ENCODE measurements around the gene HOXD10. TPM values are rescaled to one million over a fixed set of nuclear protein-coding genes. Genes with fewer than 3 reads are reported as not detected.

The HOXD10 gene
- total and polyA plus RNA-seq, 12 donors = not detected

DNA sequence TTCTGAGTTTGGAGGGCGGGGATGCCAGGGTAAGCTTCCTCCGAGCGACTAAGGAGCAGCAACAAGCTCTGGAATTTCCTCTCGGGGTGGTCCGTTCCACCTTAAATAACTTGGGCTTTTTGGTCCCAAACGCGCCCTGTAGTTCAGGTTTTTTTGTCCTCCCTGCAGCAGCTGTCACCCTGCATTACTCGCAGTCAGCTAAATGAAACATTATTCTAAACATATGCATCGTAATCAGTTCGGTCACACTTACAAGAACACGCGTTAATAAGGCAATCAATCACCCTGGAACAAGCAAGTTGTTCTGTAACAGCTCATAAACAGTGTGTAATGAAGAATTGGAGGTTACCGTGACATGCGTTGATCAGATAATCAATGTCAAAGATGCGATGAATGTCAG is 41.1 kb upstream of the HOXD10 start:
- TF ChIP-seq, protein P1, sequence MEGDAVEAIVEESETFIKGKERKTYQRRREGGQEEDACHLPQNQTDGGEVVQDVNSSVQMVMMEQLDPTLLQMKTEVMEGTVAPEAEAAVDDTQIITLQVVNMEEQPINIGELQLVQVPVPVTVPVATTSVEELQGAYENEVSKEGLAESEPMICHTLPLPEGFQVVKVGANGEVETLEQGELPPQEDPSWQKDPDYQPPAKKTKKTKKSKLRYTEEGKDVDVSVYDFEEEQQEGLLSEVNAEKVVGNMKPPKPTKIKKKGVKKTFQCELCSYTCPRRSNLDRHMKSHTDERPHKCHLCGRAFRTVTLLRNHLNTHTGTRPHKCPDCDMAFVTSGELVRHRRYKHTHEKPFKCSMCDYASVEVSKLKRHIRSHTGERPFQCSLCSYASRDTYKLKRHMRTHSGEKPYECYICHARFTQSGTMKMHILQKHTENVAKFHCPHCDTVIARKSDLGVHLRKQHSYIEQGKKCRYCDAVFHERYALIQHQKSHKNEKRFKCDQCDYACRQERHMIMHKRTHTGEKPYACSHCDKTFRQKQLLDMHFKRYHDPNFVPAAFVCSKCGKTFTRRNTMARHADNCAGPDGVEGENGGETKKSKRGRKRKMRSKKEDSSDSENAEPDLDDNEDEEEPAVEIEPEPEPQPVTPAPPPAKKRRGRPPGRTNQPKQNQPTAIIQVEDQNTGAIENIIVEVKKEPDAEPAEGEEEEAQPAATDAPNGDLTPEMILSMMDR (IDR thresholded peaks at IDR 0.05) = no peak
- no peak for ATAC-seq
- Histone ChIP-seq H3K27ac (no peak overlapping the region), H3K27me3 (peaks cover 55 to 100% (median 98%) of the 10 kb centered on the region in 7 donors), H3K4me1 (peaks cover 0 to 18% (median 8%) of the 10 kb centered on the region in 9 donors), H3K4me3 (no peak overlapping the region), H3K9me3 (peaks cover 0 to 2% (median 0%) of the 10 kb centered on the region in 11 donors), H3K36me3 (no peaks in the 10 kb centered on the region)
- 10 to 14% methylated on average over 15 of the region's 15 CpGs for WGBS, 2 donors
- no peak for DNase-seq
- intact Hi-C loops (cut with DNase I) = no loop called here

DNA sequence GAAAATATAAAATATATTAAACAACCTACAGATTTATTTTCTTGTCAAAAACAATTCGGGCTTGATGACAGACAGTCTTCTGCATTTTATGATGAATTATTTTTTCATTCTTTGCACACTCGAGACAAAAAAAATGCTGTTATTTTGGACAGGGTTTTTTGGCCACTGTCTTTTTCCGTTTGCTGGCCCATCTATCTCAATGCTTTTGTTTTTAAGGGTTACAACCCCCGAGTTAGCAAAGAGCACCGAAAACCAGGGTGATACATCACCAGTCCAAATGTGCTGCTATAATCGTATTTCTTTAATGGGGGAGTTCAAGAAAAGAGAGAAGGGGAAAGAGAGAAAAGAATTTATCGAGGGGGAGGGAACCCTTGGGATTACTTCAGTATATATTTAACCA is 40.5 kb upstream of the HOXD10 start:
- intact Hi-C loops (cut with DNase I) = no loop called here
- DNase-seq (no peak), ATAC-seq (no peak)
- Histone ChIP-seq H3K4me1 (peaks cover 0 to 24% (median 12%) of the 10 kb centered on the region in 9 donors), H3K36me3 (no peaks in the 10 kb centered on the region), H3K9me3 (peaks cover 0 to 6% (median 0%) of the 10 kb centered on the region in 11 donors), H3K27ac (no peak overlapping the region), H3K4me3 (no peak overlapping the region), H3K27me3 (peaks cover 58 to 100% (median 98%) of the 10 kb centered on the region in 7 donors)
- TF ChIP-seq, protein P1 (IDR thresholded peaks at IDR 0.05) = no peak
- 16 to 20% methylated on average over 7 of the region's 7 CpGs for WGBS, 2 donors

DNA sequence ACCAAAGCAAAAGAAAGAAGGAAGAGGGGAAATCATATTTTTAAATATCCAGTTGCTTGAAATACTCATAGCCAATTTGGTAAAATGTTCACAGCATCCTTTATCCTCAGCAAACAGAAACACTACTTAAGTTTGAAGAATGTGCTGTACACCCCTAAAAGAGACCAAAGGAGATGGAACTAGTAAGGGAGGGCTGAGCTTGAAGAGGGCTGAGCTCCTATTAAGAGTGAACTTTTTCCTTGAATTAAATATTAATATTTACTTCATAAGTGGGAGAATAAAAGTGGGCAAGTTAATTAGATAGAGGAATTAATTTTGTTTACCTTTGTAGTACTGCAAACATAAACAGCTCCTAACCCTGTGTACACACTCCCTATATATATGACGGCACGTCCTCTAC is 39.8 kb upstream of the HOXD10 start:
- ATAC-seq (no peak), DNase-seq (no peak)
- 25 to 26% methylated on average over 2 of the region's 2 CpGs for WGBS, 2 donors
- peaks cover 58 to 100% (median 98%) of the 10 kb centered on the region in 7 donors for H3K27me3 ChIP-seq
- peaks cover 0 to 11% (median 0%) of the 10 kb centered on the region in 11 donors for H3K9me3 ChIP-seq
- peaks cover 0 to 28% (median 12%) of the 10 kb centered on the region in 9 donors for H3K4me1 ChIP-seq
- no peak overlapping the region for H3K4me3 ChIP-seq
- H3K27ac ChIP-seq = no peak overlapping the region
- TF ChIP-seq, protein P1 (IDR thresholded peaks at IDR 0.05) = no peak
- H3K36me3 ChIP-seq = no peaks in the 10 kb centered on the region
- intact Hi-C loops (cut with DNase I) = no loop called here

DNA sequence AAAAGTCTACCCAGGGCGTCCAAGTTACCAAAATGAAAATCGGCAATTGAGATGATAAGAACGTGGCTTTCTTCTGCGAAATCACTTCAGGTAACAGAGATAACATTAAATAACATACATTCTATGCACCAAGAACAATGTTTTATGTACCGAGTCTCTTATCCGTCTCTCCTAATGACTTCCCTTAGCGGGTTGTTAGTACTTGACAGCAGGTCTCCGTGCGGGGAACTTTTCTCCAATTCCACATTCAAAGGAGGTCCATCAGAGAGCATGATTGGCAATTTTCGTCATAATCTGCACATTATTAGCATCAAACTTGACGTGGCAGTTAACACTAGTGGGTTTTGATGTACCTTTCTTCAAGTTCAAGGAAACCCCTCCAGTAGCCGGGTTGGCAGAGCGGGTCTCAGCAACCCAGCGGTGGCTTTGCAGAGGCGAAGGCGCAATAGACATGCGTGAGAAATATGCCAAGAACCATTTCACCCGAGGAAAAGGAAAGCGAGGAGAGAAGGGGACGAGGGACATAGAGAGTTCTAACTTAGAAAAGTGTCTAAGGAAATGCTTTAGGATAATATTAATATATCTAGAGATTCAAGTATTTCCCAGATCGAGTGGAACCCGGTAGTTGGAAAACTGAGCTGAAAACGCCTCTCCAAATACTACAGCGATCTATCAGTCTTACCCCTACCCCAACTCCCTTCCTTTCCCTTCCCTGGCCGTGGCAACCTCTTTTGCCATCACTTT is 37.9 kb upstream of the HOXD10 start:
- TF ChIP-seq, protein P1 (IDR thresholded peaks at IDR 0.05) = no peak
- WGBS, 2 donors = 4 to 8% methylated on average over 25 of the region's 25 CpGs
- Histone ChIP-seq H3K27ac (no peak overlapping the region), H3K4me3 (no peak overlapping the region), H3K9me3 (peaks cover 0 to 11% (median 0%) of the 10 kb centered on the region in 11 donors), H3K27me3 (peaks cover 72 to 100% (median 98%) of the 10 kb centered on the region in 7 donors), H3K36me3 (peaks cover 0 to 3% (median 0%) of the 10 kb centered on the region in 9 donors), H3K4me1 (peaks cover 0 to 43% (median 12%) of the 10 kb centered on the region in 9 donors)
- ATAC-seq (no peak), DNase-seq (no peak)
- intact Hi-C loops (cut with DNase I) = loop anchor here in 1 of 10 donors (2.0 kb wide), 1 partner anchor 388 kb away; no protein-coding TSS in a partner anchor

Measured in heart right ventricle (tissue), 16 donors.